GM20431 (cell line): ENCODE results near the gene EFEMP1.

Experiments
- in situ Hi-C: fragments of 300-500 bp; cut with MseI, MboI; formaldehyde crosslinking; loops from one replicate; pipeline ENCODE4 v1.15.0; 2020; ENCODE audit warnings: low sequenced_read_pairs; ENCODE audit not compliant: unreplicated experiment

Gene EFEMP1

DNA sequence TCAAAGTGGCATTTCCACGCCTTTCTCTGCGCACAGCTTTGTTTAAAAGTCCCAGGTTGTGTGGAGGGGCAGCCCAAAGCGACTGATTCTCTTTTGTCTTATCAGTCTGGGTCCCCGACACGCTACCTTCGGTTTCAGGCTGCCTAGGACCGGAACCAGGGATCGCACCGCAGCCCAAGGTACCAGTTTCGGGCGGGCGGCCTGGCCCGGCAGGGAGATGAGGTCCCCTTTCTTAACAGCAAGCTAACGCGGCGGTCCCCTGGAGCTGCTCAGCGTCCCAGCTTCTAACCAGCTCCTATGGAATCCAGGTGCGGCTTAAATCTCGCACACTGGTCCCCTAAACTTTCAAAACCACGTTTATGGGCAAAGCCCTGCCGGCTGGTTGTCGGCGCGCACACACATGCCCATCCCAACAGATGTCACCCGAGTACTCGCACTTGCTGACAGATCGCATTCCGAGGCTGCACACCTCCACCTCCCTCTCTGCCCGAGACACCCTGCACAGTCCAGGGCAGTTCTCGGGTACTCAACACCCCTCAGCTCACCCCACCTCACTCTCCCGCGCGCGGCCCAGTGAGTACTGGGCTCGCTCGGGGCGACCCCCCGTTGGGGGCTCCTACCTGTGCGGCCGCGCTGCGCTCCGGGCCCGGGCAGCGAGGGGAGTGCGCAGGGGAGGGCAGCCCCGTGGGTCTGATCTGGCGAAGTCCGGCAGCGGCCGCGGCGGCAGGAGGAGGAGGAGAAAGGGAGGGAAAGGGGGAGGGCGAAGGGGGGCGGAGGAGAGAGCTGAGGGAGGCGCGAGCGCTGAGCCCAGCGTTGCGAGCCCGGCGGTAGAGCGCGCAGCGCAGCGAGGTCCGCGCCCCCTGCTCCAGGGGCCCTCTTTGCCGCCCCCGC is at the start of gene EFEMP1:
Gene EFEMP1, minus strand, starts transcription at position 692 of the 891 bp plus-strand sequence. CDS start 1,342 bp downstream, outside the sequence.
- in situ Hi-C loops = no loop called here

DNA sequence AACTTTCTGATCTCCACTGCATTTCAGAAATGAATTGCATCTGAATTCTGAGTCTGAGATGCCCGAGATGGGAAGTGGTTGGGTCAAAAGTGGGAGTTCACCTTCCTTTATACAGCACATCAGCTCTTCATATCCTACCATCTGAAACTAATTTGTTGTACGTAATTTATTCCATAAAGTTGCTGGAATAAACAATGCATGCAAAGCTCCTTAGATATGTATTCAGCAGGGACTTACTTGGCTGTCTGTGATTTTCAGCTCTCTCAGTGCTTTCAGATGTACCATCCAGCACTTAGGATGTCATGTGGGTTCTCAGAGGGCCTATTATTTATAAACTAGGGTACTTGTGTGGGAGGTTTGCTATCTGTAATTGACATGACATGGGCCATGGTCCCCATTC is 46.9 kb upstream of the EFEMP1 start:
- in situ Hi-C loops = no loop called here

- in situ Hi-C loops = no loop called here
Observed at GRCh38 chr2:55968941-55969340, 45.4 kb upstream of the EFEMP1 start.

DNA sequence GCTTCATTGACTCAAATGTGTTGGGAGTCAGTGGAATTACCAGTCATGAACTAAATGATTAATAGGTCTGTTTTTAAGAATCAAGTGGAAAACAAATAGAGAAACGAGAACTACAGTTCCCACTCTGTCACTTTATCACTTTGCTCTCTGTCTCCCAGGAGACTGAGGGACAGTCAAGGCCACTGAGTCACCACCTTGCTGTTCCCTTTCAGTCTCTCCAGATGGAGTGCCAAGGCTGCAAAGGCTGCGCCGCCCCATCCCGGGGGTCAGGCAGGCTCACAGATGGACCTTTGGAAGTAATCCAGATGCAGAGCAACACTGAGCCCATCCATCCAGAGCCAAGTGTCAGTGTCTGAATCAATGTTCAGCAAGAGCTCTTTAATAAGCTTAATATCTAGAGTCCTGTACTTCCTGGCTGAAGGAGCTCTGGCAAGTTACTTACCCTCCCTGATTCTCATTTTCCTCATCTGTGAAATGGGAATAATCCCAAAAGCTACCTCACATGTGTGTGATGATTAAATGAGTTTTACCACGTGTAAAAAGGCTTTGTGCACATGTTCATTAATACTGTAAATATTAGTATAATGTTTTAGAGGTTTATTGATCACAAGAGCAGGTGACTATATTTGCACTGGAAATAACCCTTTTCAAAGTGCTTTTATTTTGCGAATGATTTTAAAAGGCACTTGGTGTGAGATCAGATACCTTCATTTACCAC is 43.0 kb upstream of the EFEMP1 start:
- in situ Hi-C loops = no loop called here

- in situ Hi-C loops = no loop called here
Observed at GRCh38 chr2:55965966-55966365, 42.4 kb upstream of the EFEMP1 start.

DNA sequence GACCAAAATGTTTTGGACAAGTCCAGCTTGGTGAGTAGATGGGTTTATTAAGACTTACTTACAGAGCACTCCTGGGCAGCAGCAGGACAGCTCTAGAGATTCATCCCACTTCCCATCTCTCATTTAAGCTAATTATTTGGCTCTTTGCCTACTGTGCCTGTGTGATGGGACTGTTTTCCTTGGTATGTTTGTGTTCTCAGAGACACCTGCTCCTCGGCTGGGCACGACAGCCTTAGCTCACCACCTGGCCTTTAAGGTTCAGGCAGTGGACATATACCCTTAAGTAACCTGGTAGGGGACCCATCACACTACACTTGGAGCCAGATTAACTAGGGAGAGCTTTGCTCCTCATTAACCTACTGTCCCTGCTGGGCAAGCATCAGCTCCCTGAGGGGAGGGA is 41.7 kb upstream of the EFEMP1 start:
- in situ Hi-C loops = no loop called here

DNA sequence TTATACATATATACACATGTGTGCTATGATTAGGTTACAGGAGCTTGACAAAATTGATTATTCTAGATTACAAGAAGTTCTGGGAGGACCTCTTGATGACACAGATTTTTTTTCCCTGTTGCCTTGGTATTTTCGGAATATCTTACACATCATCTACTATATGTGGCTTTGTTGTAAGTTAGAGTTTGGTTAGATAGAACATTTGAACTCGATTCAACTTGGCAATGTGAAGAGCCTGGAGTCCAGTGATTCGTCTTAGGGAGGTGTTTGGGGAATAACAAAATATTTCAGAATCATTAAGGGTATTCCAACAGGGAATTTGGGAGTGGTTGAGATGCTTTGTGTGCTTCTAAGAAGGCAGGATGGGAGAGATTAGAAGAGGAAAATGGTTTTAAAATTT is 39.3 kb upstream of the EFEMP1 start:
- in situ Hi-C loops = no loop called here

DNA sequence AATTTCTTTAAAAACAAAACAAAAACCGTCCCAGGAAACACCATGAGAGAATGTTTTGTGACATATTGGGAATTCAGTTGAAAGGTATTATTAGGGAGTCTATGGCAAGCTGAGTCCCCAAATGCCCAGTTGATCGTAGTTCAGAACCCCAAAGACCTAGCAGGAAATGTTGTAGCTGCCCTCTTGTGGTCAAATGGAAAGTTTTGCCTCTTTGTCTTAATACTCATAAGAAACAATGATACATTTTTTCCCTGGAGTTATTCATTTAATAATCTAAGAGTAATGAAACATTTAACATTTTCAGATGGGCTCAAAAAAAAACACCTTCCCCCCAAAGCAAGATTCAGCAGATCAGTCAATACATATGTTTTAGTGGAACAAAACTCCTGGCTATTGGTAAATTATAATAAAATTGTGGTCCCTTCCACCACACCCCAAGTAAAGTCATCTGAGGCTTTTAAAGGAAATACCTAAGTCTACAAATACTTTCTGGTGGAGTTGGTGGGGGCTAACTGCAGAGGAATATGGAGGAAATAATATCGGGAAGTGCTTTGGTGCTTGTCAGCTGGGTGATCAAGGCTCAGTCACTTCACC is 37.8 kb upstream of the EFEMP1 start:
- in situ Hi-C loops = no loop called here

- in situ Hi-C loops = loop anchor here (10.0 kb wide), 1 partner anchor 234 kb away; no protein-coding TSS in a partner anchor
Observed at GRCh38 chr2:55958756-55959155, 35.2 kb upstream of the EFEMP1 start.

DNA sequence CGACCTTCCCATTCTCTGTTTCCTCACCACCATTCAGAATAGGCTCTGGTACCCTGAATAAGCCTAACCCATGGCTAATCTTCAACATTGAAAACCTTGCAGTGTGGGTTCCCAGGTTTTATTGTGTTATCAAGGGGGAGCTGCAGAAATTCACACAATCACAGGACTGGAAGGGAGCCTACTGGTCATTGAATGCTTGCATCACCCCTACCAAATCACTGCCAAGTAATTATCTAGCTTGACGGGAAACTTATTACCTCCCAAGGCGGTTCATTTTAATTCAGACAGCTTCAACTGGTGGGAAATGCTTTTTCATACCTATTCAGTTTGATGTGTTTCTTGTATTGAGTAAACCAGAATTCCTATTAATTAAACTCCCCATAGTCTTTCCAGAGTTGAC is 33.6 kb upstream of the EFEMP1 start:
- in situ Hi-C loops = loop anchor here (10.0 kb wide), 1 partner anchor 232 kb away; no protein-coding TSS in a partner anchor

- in situ Hi-C loops = loop anchor here (10.0 kb wide), 1 partner anchor 230 kb away; no protein-coding TSS in a partner anchor
Observed at GRCh38 chr2:55954306-55955035, 30.9 kb upstream of the EFEMP1 start.

DNA sequence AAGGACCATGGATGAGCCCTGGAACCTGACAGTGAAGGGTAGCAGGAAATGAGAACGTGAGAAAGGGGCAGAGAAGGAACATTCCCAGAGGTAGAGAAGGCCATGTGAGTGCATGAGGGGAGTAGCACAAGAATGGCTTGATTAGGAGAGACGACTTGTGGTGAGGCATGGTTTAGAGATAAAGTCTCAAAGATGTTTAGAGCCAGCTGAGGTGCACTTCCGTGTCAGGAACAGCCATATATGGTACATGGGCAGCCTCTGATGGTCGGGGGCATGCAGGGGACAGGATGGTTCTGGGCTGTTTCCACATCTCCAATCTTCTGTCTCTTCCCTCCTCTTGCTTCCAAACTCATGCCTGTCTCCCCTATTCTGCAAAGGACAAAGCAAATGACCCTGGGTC is 28.8 kb upstream of the EFEMP1 start:
- in situ Hi-C loops = loop anchor here (10.0 kb wide), 1 partner anchor 228 kb away; no protein-coding TSS in a partner anchor

GRCh38 chr2:55951533-55951932 is 28.0 kb upstream of the EFEMP1 start:
- in situ Hi-C loops = loop anchor here (10.0 kb wide), 1 partner anchor 227 kb away; no protein-coding TSS in a partner anchor

- in situ Hi-C loops = loop anchor here (10.0 kb wide), 1 partner anchor 225 kb away; no protein-coding TSS in a partner anchor
Observed at GRCh38 chr2:55949613-55950012, 26.0 kb upstream of the EFEMP1 start.

GRCh38 chr2:55949211-55949610 is 25.6 kb upstream of the EFEMP1 start:
- in situ Hi-C loops = no loop called here

- in situ Hi-C loops = no loop called here
Observed at GRCh38 chr2:55948176-55948923, 24.8 kb upstream of the EFEMP1 start.

- in situ Hi-C loops = no loop called here
Observed at GRCh38 chr2:55947752-55948151, 24.2 kb upstream of the EFEMP1 start.

- in situ Hi-C loops = no loop called here
Observed at GRCh38 chr2:55946793-55947192, 23.2 kb upstream of the EFEMP1 start.

DNA sequence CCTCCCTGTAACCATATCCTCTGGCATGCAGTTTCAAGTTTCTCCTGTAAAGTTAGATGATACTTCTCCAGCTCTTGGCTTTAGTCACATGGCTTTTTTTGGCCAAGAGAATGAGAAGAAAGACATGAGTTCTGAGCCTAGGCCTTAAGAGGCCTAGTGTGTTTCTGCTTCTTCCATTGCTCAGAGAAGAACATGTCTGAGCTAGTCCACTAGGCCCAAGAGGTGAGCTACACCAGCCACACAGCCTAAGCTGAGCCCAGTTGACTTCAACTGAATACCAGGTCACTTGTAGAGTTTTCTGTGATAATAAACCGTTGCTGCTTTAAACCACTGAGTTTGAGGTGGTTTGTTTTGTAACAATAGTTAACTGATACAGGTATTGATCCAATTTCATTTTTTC is 19.9 kb upstream of the EFEMP1 start:
- in situ Hi-C loops = no loop called here
